ENCODE results near the gene EHMT2.
"Not testable (repeated sequence)": the region's sequence is repeated elsewhere in the genome, so short reads cannot be mapped to it uniquely, and the experiment has no call there.

The EHMT2 gene

DNA sequence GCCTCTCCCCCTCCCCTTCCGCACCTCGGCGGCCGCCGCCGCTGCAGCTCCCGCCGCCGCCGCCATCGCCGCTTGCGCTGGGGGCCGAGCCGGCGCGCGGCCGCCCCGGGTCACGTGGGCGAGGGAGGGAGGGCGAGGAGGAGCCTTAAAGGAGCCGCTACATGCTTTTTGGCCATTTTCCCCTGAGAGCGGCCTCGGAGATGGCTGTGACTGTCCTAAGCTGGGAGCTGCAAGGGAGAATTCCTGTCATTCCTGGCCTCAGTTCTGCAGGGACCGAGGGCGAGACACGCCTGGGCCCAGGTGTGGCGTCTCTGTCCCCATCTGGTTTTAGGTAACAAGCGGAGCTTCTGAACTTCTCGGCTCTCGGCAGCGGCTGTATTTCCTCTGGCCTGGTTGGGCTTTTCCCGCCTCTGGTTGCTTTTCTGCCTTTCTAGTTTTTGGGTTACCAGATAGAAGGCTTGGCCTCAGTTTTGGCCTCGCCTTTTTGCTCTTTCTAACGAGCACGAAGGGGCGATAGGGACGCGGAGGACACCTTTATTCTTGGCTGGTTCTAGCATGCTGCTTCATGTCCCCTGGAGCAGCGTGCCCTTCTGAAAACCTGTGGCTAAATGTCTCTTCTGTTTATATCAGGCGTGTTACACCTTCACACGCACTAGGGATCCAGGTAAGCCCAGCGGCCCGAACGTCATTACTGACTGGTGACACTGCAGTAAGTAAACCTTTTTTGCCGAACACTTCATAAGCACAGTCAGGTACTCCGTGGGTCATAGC, at the start of gene EHMT2:
Gene EHMT2, minus strand, starts transcription at position 87 of the 771 bp plus-strand sequence. Its CDS starts 21 bp downstream, at position 66.
- DNase-seq, result peak; percentile 93

DNA sequence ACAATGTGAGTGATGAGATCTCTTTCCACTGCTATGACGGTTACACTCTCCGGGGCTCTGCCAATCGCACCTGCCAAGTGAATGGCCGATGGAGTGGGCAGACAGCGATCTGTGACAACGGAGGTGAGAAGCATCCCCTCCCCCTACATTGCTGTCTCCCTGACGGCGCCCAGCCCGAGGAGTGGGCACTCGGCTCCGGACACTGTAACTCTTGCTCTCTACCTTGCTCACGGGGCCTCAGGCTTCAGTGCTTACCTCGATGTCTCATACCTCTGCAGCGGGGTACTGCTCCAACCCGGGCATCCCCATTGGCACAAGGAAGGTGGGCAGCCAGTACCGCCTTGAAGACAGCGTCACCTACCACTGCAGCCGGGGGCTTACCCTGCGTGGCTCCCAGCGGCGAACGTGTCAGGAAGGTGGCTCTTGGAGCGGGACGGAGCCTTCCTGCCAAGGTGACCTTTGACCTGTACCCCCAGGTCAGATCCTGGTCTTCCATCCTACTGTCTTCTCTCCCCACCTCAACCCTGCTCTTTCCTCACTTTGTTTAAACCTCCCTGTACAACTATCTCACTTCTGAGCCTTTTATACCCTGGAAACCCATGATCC, 49.7 kb upstream of the EHMT2 start:
- DNase-seq, result no peak

DNA sequence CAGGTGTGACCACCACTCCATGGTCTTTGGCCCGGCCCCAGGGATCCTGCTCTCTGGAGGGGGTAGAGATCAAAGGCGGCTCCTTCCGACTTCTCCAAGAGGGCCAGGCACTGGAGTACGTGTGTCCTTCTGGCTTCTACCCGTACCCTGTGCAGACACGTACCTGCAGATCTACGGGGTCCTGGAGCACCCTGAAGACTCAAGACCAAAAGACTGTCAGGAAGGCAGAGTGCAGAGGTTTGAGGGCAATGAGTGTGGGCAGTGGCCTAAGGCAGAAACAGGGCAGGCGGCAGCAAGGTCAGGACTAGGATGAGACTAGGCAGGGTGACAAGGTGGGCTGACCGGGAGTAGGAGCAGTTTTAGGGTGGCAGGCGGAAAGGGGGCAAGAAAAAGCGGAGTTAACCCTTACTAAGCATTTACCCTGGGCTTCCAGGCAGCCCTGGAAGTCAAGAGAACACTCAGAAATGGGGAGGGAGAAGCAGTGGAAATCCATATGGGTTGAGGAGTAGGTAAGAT, 48.9 kb upstream of the EHMT2 start:
- DNase-seq, result no peak

DNA sequence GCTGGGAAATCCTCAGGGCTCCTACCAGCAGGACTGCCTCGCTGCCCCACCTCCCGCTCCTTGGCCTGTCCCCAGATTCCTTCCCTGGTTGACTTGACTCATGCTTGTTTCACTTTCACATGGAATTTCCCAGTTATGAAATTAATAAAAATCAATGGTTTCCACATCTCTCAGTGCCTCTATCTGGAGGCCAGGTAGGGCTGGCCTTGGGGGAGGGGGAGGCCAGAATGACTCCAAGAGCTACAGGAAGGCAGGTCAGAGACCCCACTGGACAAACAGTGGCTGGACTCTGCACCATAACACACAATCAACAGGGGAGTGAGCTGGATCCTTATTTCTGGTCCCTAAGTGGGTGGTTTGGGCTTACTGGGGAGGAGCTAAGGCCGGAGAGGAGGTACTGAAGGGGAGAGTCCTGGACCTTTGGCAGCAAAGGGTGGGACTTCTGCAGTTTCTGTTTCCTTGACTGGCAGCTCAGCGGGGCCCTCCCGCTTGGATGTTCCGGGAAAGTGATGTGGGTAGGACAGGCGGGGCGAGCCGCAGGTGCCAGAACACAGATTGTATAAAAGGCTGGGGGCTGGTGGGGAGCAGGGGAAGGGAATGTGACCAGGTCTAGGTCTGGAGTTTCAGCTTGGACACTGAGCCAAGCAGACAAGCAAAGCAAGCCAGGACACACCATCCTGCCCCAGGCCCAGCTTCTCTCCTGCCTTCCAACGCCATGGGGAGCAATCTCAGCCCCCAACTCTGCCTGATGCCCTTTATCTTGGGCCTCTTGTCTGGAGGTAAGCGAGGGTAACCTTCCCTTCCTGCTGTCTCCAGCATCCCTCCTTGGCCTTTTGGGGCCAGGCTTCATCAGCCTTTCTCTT, 48.2 kb upstream of the EHMT2 start, which contains the start of gene CFB:
Gene CFB, plus strand, starts transcription at position 589 of the 863 bp plus-strand sequence. Its CDS starts 127 bp downstream, at position 716.
- no peak for DNase-seq

- no peak for DNase-seq
Measured at GRCh38 chr6:31945154-31945506, 47.6 kb upstream of the EHMT2 start.

DNA sequence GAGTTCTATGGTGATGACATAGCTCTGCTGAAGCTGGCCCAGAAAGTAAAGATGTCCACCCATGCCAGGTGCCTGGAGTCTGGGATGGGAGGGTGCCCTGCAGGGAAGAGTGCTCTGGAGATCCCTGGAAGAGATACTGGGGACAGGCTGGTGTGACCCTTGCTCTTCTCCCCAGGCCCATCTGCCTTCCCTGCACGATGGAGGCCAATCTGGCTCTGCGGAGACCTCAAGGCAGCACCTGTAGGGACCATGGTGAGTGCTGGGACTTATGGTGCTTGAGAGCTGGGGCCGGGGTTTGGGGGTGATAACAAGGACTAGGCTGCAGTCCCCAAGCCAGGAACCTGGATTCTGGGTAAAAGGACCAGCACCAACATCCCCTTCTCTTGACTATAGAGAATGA, 46.2 kb upstream of the EHMT2 start:
- no peak for DNase-seq

- no peak for DNase-seq
Measured at GRCh38 chr6:31940256-31940664, 42.8 kb upstream of the EHMT2 start.

GRCh38 chr6:31935823-31936222, 38.3 kb upstream of the EHMT2 start:
- no peak for DNase-seq

GRCh38 chr6:31935021-31935420, 37.5 kb upstream of the EHMT2 start:
- no peak for DNase-seq

DNA sequence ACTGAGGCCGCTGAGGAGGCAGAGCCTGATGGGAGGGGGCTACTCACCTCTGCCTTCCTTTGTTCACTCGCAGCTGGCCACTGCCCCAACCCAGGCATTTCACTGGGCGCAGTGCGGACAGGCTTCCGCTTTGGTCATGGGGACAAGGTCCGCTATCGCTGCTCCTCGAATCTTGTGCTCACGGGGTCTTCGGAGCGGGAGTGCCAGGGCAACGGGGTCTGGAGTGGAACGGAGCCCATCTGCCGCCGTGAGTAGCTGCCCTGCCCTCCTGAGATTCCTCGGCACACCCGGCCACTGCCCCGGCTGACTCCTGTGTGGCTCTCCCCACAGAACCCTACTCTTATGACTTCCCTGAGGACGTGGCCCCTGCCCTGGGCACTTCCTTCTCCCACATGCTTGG, 36.0 kb upstream of the EHMT2 start:
- DNase-seq, result no peak

DNA sequence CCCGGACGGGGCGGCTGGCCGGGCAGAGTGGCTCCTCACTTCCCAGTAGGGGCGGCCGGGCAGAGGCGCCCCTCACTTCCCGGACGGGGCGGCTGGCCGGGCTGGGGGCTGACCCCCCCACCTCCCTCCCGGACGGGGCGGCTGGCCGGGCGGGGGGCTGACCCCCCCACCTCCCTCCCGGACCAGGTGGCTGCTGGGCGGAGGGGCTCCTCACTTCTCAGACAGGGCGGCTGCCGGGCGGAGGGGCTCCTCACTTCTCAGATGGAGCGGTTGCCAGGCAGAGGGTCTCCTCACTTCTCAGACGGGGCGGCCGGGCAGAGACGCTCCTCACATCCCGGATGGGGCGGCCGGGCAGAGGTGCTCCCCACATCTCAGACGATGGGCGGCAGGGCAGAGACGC, 34.6 kb upstream of the EHMT2 start:
- not testable (repeated sequence) for DNase-seq

GRCh38 chr6:31930962-31931361, 33.5 kb upstream of the EHMT2 start:
- DNase-seq, result no peak

GRCh38 chr6:31928672-31928939, 31.1 kb upstream of the EHMT2 start:
- no peak for DNase-seq

DNA sequence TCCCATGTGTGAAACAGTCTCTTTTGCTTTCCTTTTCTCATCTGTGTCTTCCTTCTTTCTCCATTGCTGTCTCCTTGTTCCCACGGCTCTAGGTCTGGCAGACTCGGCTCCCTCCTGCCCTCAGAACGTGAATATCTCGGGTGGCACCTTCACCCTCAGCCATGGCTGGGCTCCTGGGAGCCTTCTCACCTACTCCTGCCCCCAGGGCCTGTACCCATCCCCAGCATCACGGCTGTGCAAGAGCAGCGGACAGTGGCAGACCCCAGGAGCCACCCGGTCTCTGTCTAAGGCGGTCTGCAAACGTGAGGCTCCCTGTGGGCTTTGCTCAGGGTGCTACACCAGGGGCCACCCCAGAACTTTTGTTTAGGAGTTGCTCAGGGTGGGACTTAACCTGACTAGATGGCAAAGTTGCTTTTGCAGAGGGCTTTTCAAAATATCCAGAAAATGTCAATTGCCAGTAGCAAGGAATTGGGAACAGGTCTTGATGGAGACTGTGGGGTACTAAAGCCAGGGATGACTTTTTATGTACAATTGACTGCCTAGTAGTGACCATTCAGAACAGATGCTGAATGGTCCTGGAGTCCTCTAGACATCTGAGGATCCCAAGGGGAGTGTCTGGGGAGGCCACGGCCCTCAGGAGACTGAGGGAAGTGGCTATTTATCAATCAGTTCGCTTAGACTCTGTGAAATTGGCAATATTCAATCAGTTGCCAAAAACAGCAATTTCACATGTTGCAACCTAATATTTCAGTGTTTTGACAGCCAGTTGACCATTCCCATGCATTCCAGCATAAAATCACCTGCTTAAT, 30.6 kb upstream of the EHMT2 start:
- DNase-seq, result no peak

DNA sequence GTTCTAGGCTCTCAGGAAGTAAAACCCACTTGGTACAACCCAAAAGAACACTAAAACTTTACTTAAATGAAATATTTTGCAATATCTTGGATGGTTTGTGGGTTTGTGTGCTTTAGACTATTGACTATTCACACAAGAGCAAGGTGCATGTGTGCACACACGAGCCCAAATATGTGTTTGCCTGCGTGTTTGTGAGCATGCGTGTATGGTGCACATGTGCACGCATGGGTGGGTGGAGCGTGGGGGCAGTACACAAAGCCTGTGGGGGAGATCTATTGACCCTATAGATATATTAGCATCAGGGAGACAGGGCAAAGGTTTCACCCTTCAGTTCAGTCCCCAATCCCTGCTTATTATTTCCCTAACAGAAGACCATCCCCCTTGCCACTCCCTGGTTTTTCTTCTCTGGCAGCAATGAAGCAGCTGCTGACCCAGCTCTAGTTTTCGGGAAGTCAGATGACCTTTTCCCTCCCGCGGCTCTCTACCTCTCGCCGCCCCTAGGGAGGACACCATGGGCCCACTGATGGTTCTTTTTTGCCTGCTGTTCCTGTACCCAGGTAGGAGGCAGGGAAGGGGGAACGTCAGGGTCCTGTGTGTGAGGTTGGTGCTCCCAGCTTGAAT, 29.9 kb upstream of the EHMT2 start, which contains the start of gene C2:
Gene C2, plus strand, starts transcription at position 476 of the 621 bp plus-strand sequence. Its CDS starts 36 bp downstream, at position 512.
- no peak for DNase-seq

GRCh38 chr6:31922942-31923341, 25.4 kb upstream of the EHMT2 start:
- no peak for DNase-seq

- no peak for DNase-seq
Measured at GRCh38 chr6:31920811-31921210, 23.3 kb upstream of the EHMT2 start.

GRCh38 chr6:31919624-31920303, 22.3 kb upstream of the EHMT2 start:
- no peak for DNase-seq

- DNase-seq, result no peak
Measured at GRCh38 chr6:31918069-31918720, 20.7 kb upstream of the EHMT2 start.

GRCh38 chr6:31915756-31916155, 18.3 kb upstream of the EHMT2 start:
- no peak for DNase-seq

- no peak for DNase-seq
Measured at GRCh38 chr6:31915351-31915750, 17.9 kb upstream of the EHMT2 start.

Data from midbrain (tissue), 1 donor.